MM.1S (cell line): ENCODE data around the gene CREB5.

Experiments used
- DNase-seq: peaks from one replicate; pipeline ENCODE4 v3.0.0-alpha.2; 2015
- H2AFZ ChIP-seq: fragments of 300-600 bp; sonication (generic); 2 replicates; pipeline ENCODE4 v1.6.0; 2016; ENCODE audit warnings: antibody characterized with exemption, low read length
- H3F3A ChIP-seq: fragments of 300-600 bp; sonication (generic); 2 replicates; pipeline ENCODE4 v1.6.1; 2016; ENCODE audit warnings: mild to moderate bottlenecking, antibody characterized with exemption, low read length, moderate library complexity, mixed read lengths; ENCODE audit not compliant: insufficient read depth
- H3K27ac ChIP-seq: fragments of 300-600 bp; sonication (generic); 2 replicates; pipeline ENCODE4 v1.5.1; 2016; ENCODE audit warnings: mild to moderate bottlenecking, low read length
- H3K27me3 ChIP-seq: fragments of 300-600 bp; sonication (generic); replicated peaks from 2 replicates; pipeline ENCODE4 v1.6.0; 2016; ENCODE audit warnings: low read length; ENCODE audit not compliant: insufficient read depth
- H3K36me3 ChIP-seq: fragments of 300-600 bp; sonication (generic); replicated peaks from 2 replicates; pipeline ENCODE4 v1.6.1; 2016; ENCODE audit warnings: mild to moderate bottlenecking, low read length, mixed read lengths; ENCODE audit not compliant: insufficient read depth
- H3K4me1 ChIP-seq: fragments of 300-600 bp; sonication (generic); 2 replicates; pipeline ENCODE4 v1.6.1; 2016; ENCODE audit warnings: low read length, mixed read lengths
- H3K4me2 ChIP-seq: fragments of 300-600 bp; sonication (generic); 2 replicates; pipeline ENCODE4 v1.6.0; 2016; ENCODE audit warnings: low read depth, low read length
- H3K4me3 ChIP-seq: fragments of 300-600 bp; sonication (generic); 2 replicates; pipeline ENCODE4 v1.5.1; 2016; ENCODE audit warnings: low read length, mixed read lengths
- H3K79me2 ChIP-seq: fragments of 300-600 bp; sonication (generic); 2 replicates; pipeline ENCODE4 v1.6.1; 2016; ENCODE audit warnings: mixed run types, low read length, mixed read lengths
- H3K9ac ChIP-seq: fragments of 300-600 bp; sonication (generic); 2 replicates; pipeline ENCODE4 v1.6.1; 2016; ENCODE audit warnings: low read length, mixed read lengths
- H3K9me2 ChIP-seq: fragments of 300-600 bp; sonication (generic); replicated peaks from 2 replicates; pipeline ENCODE4 v1.6.1; 2016; ENCODE audit warnings: mild to moderate bottlenecking, low read length, mixed read lengths; ENCODE audit not compliant: insufficient read depth
- H3K9me3 ChIP-seq: fragments of 300-600 bp; sonication (generic); replicated peaks from 2 replicates; pipeline ENCODE4 v1.6.1; 2016; ENCODE audit warnings: mild to moderate bottlenecking, low read length, mixed read lengths; ENCODE audit not compliant: insufficient read depth
- H4K20me1 ChIP-seq: fragments of 300-600 bp; sonication (generic); 2 replicates; pipeline ENCODE4 v1.6.1; 2016; ENCODE audit warnings: mild to moderate bottlenecking, low read length, moderate library complexity, mixed read lengths; ENCODE audit not compliant: insufficient read depth
- EZH2 ChIP-seq: fragments of 300-600 bp; sonication (generic); optimal IDR thresholded peaks from 2 replicates; pipeline ENCODE3; 2017; ENCODE audit warnings: low read depth, mild to moderate bottlenecking, antibody characterized with exemption, low read length, mixed read lengths
- EZH2phosphoT487 ChIP-seq: fragments of 300-600 bp; sonication (generic); IDR thresholded peaks from 2 replicates; pipeline ENCODE4 v1.6.1; 2018; ENCODE audit warnings: antibody characterized with exemption, low read length
- TF ChIP-seq, protein P1 (sequence below): fragments of 300-600 bp; sonication (generic); IDR thresholded peaks from 2 replicates; pipeline ENCODE4 v1.5.1; 2016; ENCODE audit warnings: antibody characterized with exemption, low read length, mixed read lengths

Gene CREB5

DNA sequence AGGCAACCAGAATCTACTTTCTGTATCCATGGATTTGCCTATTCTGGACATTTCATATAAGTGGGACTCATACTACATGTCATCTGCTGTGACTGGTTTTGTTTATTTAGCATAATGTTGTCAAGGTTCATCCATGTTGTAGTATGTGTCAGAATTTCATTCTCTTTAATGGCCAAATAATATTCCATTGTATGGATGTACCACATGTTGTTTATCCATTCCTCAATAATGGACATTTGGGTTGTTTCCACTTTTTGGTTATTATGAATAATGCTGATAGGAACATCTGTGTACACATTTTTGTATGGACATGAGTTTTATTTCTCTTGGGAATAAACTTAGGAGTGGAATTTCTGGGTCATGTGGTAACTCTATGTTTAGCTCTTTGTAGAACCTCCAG lies 133.7 kb downstream of the CREB5 start:
- no peaks in the 10 kb centered on the region for H3K9me2 ChIP-seq
- H3K4me1 ChIP-seq = no peaks in the 10 kb centered on the region
- H4K20me1 ChIP-seq = no peaks in the 10 kb centered on the region
- no peaks in the 10 kb centered on the region for H3K36me3 ChIP-seq
- H2AFZ ChIP-seq = no peak overlapping the region
- H3K79me2 ChIP-seq = no peaks in the 10 kb centered on the region
- DNase-seq = no peak
- H3K9ac ChIP-seq = no peak overlapping the region
- no peak for TF ChIP-seq EZH2
- no peak overlapping the region for H3K4me2 ChIP-seq
- no peak overlapping the region for H3K4me3 ChIP-seq
- H3K9me3 ChIP-seq = no peaks in the 10 kb centered on the region
- no peaks in the 10 kb centered on the region for H3K27me3 ChIP-seq
- no peaks in the 10 kb centered on the region for H3F3A ChIP-seq
- H3K27ac ChIP-seq = no peak overlapping the region

DNA sequence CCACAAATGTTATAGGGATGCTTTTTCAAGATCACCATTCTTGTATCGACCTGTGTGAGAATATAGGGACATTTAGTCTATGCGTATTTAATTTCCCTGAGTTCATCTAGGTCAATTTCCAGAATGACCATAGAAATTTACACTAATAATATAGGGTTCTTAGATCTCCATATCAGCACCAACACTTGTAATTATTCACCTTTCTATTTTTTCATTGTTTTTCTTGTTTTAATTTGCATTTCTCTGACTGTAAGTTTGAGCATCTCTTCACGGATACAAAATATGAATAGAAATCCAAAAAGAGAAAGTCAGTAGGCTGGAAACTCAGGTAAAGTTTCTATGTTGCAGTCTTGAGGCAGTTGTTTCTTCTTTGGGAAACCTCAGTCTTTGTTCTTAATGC lies 134.8 kb downstream of the CREB5 start:
- DNase-seq = no peak
- Histone ChIP-seq H3F3A (no peaks in the 10 kb centered on the region), H3K36me3 (no peaks in the 10 kb centered on the region), H3K27ac (no peak overlapping the region), H3K79me2 (no peaks in the 10 kb centered on the region), H3K9ac (no peak overlapping the region), H3K27me3 (no peaks in the 10 kb centered on the region), H3K4me2 (no peak overlapping the region), H3K9me3 (no peaks in the 10 kb centered on the region), H3K9me2 (no peaks in the 10 kb centered on the region), H4K20me1 (no peaks in the 10 kb centered on the region), H3K4me1 (no peaks in the 10 kb centered on the region), H3K4me3 (no peak overlapping the region), H2AFZ (no peak overlapping the region)
- TF ChIP-seq, protein P1, sequence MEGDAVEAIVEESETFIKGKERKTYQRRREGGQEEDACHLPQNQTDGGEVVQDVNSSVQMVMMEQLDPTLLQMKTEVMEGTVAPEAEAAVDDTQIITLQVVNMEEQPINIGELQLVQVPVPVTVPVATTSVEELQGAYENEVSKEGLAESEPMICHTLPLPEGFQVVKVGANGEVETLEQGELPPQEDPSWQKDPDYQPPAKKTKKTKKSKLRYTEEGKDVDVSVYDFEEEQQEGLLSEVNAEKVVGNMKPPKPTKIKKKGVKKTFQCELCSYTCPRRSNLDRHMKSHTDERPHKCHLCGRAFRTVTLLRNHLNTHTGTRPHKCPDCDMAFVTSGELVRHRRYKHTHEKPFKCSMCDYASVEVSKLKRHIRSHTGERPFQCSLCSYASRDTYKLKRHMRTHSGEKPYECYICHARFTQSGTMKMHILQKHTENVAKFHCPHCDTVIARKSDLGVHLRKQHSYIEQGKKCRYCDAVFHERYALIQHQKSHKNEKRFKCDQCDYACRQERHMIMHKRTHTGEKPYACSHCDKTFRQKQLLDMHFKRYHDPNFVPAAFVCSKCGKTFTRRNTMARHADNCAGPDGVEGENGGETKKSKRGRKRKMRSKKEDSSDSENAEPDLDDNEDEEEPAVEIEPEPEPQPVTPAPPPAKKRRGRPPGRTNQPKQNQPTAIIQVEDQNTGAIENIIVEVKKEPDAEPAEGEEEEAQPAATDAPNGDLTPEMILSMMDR = no peak
- TF ChIP-seq EZH2 (no peak), EZH2phosphoT487 (no peak)

DNA sequence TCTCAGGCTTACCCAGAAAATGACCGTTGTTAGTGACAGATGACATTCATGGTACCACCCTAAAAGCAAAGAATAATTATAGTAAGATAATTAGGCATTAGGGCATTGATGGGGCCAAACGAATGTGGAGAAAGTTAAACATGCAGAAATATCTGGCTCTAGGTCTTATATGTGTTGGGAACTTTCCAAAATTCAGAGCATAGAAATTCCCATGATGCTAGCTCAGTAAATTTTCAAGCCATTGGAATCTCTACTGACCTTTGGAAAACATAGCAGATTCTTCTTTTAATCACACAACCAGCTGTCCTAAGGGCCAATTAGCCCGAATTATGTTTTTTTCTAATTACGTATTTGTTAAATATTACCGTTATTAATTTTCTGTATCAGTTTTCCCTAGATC lies 136.1 kb downstream of the CREB5 start:
- DNase-seq = no peak
- no peak overlapping the region for H3K4me3 ChIP-seq
- no peaks in the 10 kb centered on the region for H3K9me3 ChIP-seq
- H3K4me1 ChIP-seq = no peaks in the 10 kb centered on the region
- no peak overlapping the region for H3K4me2 ChIP-seq
- no peaks in the 10 kb centered on the region for H3K9me2 ChIP-seq
- H2AFZ ChIP-seq = no peak overlapping the region
- no peak overlapping the region for H3K27ac ChIP-seq
- no peak for TF ChIP-seq EZH2phosphoT487
- H4K20me1 ChIP-seq = no peaks in the 10 kb centered on the region
- no peaks in the 10 kb centered on the region for H3K27me3 ChIP-seq
- no peaks in the 10 kb centered on the region for H3F3A ChIP-seq
- H3K36me3 ChIP-seq = no peaks in the 10 kb centered on the region
- H3K79me2 ChIP-seq = no peaks in the 10 kb centered on the region
- no peak overlapping the region for H3K9ac ChIP-seq

DNA sequence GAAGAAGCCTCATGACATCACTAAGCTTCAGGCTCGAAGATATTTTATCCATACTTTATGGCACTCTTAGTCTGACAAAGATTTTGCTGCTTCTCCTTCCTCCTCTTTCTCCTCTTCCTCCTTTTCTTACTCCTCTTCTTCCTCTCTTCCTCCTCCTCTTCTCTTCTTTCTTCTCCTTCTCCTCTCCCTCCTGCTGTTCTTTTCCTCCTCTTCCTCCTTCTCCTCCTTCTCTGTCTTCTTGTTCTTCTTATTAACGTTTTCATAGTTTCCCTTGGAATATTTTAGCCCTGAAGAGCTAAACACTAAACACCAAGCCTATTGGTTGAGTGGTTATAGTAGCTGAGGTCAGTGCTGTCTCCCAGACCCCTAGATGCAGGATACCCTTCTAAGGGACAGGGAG lies 137.7 kb downstream of the CREB5 start:
- Histone ChIP-seq H3K9me2 (no peaks in the 10 kb centered on the region), H3K4me1 (no peaks in the 10 kb centered on the region)
- no peak for TF ChIP-seq EZH2
- TF ChIP-seq, protein P1 = no peak
- TF ChIP-seq EZH2phosphoT487 = no peak

More for the DNA sequence above, 137.7 kb downstream of the CREB5 start:
- Histone ChIP-seq H3K79me2 (no peaks in the 10 kb centered on the region), H3K4me3 (no peak overlapping the region), H3K27ac (no peak overlapping the region), H3K27me3 (no peaks in the 10 kb centered on the region), H3K9me3 (no peaks in the 10 kb centered on the region), H3K9ac (no peak overlapping the region), H4K20me1 (no peaks in the 10 kb centered on the region), H2AFZ (no peak overlapping the region), H3F3A (no peaks in the 10 kb centered on the region), H3K4me2 (no peak overlapping the region), H3K36me3 (no peaks in the 10 kb centered on the region)
- DNase-seq = no peak
